ENCODE measurements around the gene ERCC6.

DNA sequence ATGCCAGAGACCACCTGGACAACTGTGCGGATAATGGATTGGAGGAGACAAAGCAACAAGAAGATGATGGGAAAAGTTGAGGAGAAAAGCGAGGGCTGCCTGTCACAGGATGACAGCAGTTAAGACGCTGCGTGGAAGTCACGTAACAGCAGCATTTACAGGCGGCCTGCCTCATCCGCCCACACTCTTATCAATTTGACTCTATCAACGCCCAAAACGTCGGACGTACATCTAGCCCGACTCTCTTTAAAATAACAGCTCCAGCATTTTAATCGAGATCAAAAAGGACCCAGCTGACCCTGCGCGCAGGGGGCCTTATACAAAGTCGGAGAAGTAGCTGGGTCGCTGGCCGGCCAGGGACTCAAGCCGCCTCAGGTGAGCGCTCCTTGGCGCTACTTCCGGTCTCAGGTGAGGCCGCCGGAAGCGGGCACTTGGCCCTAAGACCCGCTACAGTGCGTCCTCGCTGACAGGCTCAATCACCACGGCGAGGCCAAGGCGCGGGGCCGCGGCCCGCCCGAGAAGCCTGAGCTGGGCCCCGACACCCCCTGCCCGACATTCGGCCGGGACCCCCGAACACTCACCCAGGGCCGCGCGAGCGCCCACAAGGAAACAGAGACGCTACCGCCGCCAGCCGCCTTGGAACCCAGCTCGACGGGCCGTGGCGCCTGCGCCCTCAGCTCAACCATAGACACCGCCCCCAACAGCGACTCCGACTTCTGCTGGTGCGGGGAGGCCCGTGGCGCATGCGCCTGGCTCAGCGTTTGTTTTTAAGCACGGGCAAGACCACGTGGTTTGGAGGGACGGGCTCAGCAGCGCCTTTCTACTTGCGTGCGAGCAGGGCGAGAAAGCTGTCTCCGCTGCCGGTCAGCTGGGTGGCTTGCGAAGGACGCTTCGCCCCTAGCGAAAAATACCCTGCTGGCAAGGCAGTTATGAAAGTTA lies at the start of gene ERCC6:
- TF ChIP-seq POLR2A (IDR thresholded peaks at IDR 0.05): peak in 2 of 4 donors; percentile 64 to 79
- TF ChIP-seq, protein P1, sequence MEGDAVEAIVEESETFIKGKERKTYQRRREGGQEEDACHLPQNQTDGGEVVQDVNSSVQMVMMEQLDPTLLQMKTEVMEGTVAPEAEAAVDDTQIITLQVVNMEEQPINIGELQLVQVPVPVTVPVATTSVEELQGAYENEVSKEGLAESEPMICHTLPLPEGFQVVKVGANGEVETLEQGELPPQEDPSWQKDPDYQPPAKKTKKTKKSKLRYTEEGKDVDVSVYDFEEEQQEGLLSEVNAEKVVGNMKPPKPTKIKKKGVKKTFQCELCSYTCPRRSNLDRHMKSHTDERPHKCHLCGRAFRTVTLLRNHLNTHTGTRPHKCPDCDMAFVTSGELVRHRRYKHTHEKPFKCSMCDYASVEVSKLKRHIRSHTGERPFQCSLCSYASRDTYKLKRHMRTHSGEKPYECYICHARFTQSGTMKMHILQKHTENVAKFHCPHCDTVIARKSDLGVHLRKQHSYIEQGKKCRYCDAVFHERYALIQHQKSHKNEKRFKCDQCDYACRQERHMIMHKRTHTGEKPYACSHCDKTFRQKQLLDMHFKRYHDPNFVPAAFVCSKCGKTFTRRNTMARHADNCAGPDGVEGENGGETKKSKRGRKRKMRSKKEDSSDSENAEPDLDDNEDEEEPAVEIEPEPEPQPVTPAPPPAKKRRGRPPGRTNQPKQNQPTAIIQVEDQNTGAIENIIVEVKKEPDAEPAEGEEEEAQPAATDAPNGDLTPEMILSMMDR (IDR thresholded peaks at IDR 0.05): peak in 1 of 6 experiments; percentile 5
